GM23248 (cell line): ENCODE measurements around the gene GPAT3.

Source experiments
- EZH2 ChIP-seq: fragments of 200-600 bp; sonication (generic); IDR thresholded peaks from 2 replicates; pipeline ENCODE4 v1.6.1; 2018; ENCODE audit warnings: antibody characterized with exemption, mild to moderate bottlenecking; ENCODE audit not compliant: insufficient read depth, poor library complexity, severe bottlenecking
- EZH2phosphoT487 ChIP-seq: fragments of 200-600 bp; sonication (generic); IDR thresholded peaks from 2 replicates; pipeline ENCODE4 v1.6.1; 2018; ENCODE audit warnings: antibody characterized with exemption, moderate library complexity, mild to moderate bottlenecking, low read depth; ENCODE audit not compliant: insufficient read depth

DNA sequence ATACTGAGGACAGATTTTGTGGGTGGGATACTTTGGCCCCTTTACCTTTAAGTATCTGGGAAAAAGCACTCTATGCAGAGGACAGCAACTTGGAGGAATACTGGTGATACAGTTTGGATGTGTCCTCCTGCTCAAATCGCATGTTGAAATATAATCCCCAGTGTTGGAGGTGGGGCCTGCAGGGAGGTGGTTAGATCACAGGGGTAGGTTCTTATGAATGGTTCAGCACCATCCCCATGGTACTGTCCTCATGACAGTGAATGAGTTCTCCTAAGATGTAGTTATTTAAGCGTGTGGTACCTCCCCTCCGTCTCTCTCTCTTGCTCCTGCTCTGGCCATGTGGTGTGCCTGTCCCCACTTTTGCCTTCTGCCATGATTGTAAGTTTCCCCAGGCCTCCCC is 24.6 kb downstream of the GPAT3 start:
- TF ChIP-seq EZH2 (no peak), EZH2phosphoT487 (no peak)
